K562 (cell line): Measurements from ENCODE around the gene PDIA5. TPM values are rescaled to one million over a fixed set of nuclear protein-coding genes. Genes with fewer than 3 reads are reported as not detected.
A peak's percentile ranks its signal among the peaks of the same experiment; 100 is the strongest.

Experiments used
- ATAC-seq: fragments of 200-7000 bp; cut with Tn5 transposase; 3 replicates; pipeline ENCODE4 v1.9.1; 2020; ENCODE audit warnings: moderate library complexity
- BruUV-seq: library from RNA; stranded (reverse); fragments of 400-500 nt; replicated peaks from 2 replicates; lab custom pipeline; 2021; lab: Mats Ljungman, UMichigan
- CTCF ChIA-PET: fragments of 300-600 bp; formaldehyde crosslinking; extraction: SDS; loops from one replicate; lab custom pipeline; 2021; ENCODE audit warnings: low intra/inter-chr PET ratio; lab: Yijun Ruan, JAX
- POLR2A ChIA-PET: fragments of 300-600, 350-650 bp; sonication (Branson Sonifier 250); formaldehyde crosslinking; extraction: SDS; loops from one replicate; lab custom pipeline; 2021; ENCODE audit warnings: antibody characterized with exemption, inconsistent platforms; lab: Yijun Ruan, JAX
- DNase-seq, 4 experiments: peaks; one replicate each; pipeline versions ENCODE4 v3.0.0 to v3.0.0-alpha.2; 2011 to 2018; ENCODE audit warnings: low spot score in 3 of 4, mixed read lengths in 3 of 4; ENCODE audit errors: extremely low read depth in 1 of 4
- FAIRE-seq: peaks from 2 replicates; lab custom pipeline; 2011; peaks lifted over from hg19 to GRCh38; lab: Jason Lieb, UNC
- H2AFZ ChIP-seq: 2 replicates; pipeline ENCODE4 v1.6.0; 2011; ENCODE audit warnings: low read depth, low read length, control low read depth, inconsistent platforms
- H3K27ac ChIP-seq: fragments of 200-600 bp; 3 replicates; pipeline ENCODE4 v1.8.0; 2011; ENCODE audit warnings: low read depth, mild to moderate bottlenecking, control low read depth, inconsistent platforms, low read length, moderate library complexity, mixed read lengths; ENCODE audit errors: extremely low read depth
- H3K27me3 ChIP-seq, 2 experiments: fragments of 300-600 bp in 1 of 2; 2 replicates in 1 of 2; 3 replicates in 1 of 2; pipeline versions ENCODE4 v1.6.0 to v1.8.0; 2011; ENCODE audit warnings: inconsistent platforms in 2 of 2, low read length in 2 of 2, mild to moderate bottlenecking in 1 of 2, mixed read lengths in 1 of 2, moderate library complexity in 1 of 2; ENCODE audit not compliant: control insufficient read depth in 2 of 2, insufficient read depth in 2 of 2
- H3K36me3 ChIP-seq: fragments of 300-600 bp; 3 replicates; pipeline ENCODE4 v1.8.0; 2011; ENCODE audit warnings: mild to moderate bottlenecking, low read length, inconsistent platforms; ENCODE audit not compliant: control insufficient read depth, insufficient read depth
- H3K4me1 ChIP-seq, 2 experiments: fragments of 200-600 bp in 1 of 2; replicated peaks in 1 of 2; 2 replicates in 1 of 2; 3 replicates in 1 of 2; pipeline versions ENCODE4 v1.5.1 to v1.8.0; 2011; ENCODE audit warnings: inconsistent platforms in 2 of 2, low read length in 2 of 2, mild to moderate bottlenecking in 1 of 2, mixed read lengths in 1 of 2, moderate library complexity in 1 of 2; ENCODE audit not compliant: control insufficient read depth in 2 of 2, insufficient read depth in 2 of 2
- H3K4me2 ChIP-seq: 2 replicates; pipeline ENCODE4 v1.6.1; 2011; ENCODE audit warnings: low read length, control low read depth, inconsistent platforms, mixed read lengths; ENCODE audit not compliant: insufficient read depth
- H3K4me3 ChIP-seq: fragments of 200-600 bp; sonication (generic), shearing (Covaris generic); 2 replicates; pipeline ENCODE4 v1.5.1; 2016; ENCODE audit warnings: control low read depth, inconsistent platforms
- H3K79me2 ChIP-seq: fragments of 200-600 bp; 3 replicates; pipeline ENCODE4 v1.8.0; 2011; ENCODE audit warnings: low read length, inconsistent platforms; ENCODE audit not compliant: control insufficient read depth, insufficient read depth
- H3K9ac ChIP-seq, 2 experiments: 2 replicates each; pipeline versions ENCODE4 v1.6.0 to v1.6.1; 2011; ENCODE audit warnings: low read depth in 2 of 2, low read length in 2 of 2, control low read depth in 1 of 2, inconsistent platforms in 1 of 2, mild to moderate bottlenecking in 1 of 2, mixed read lengths in 1 of 2; ENCODE audit not compliant: insufficient read depth in 1 of 2
- H3K9me1 ChIP-seq: one replicate; pipeline ENCODE4 v1.6.0; 2011; ENCODE audit warnings: inconsistent platforms, mild to moderate bottlenecking, low read length, moderate library complexity; ENCODE audit not compliant: control insufficient read depth, insufficient read depth
- H3K9me3 ChIP-seq: replicated peaks from 2 replicates; pipeline ENCODE4 v1.5.1; 2011; ENCODE audit warnings: low read depth, low read length, inconsistent platforms; ENCODE audit not compliant: control insufficient read depth, insufficient read depth
- H4K20me1 ChIP-seq: replicated peaks from 2 replicates; pipeline ENCODE4 v1.6.1; 2011; ENCODE audit warnings: low read length, inconsistent platforms, mixed read lengths; ENCODE audit not compliant: control insufficient read depth, insufficient read depth
- ARID1B ChIP-seq: fragments of 450-650 bp; IDR thresholded peaks from 2 replicates; pipeline ENCODE4 v1.6.1; 2016; ENCODE audit warnings: antibody characterized with exemption, mild to moderate bottlenecking, inconsistent platforms
- CEBPB ChIP-seq: fragments of 450-650 bp; IDR thresholded peaks from 2 replicates; pipeline ENCODE4 v1.6.1; 2016; ENCODE audit warnings: missing genetic modification characterization, missing compliant biosample characterization
- CEBPG ChIP-seq, 3 experiments: fragments of 200-800 bp in 1 of 3; sonication (Bioruptor generic) in 1 of 3; sonication (generic) in 1 of 3; formaldehyde crosslinking in 1 of 3; IDR thresholded peaks in 2 of 3; conservative IDR thresholded peaks in 1 of 3; 2 replicates each; pipeline versions ENCODE4 v1.6.1 to v1.8.0; 2016 to 2022; ENCODE audit warnings: missing compliant biosample characterization in 2 of 3, missing genetic modification characterization in 2 of 3, mild to moderate bottlenecking in 1 of 3, missing genetic modification reagents in 1 of 3
- CTCF ChIP-seq, 3 experiments: IDR thresholded peaks in 2 of 3; conservative IDR thresholded peaks in 1 of 3; 2 replicates each; pipeline ENCODE4 v1.5.1; 2011 to 2012; ENCODE audit warnings: low read length in 3 of 3, mild to moderate bottlenecking in 3 of 3, control low read depth in 2 of 3, improper control_type of control experiment in 1 of 3, inconsistent platforms in 1 of 3, low read depth in 1 of 3, mixed read lengths in 1 of 3, moderate library complexity in 1 of 3; ENCODE audit not compliant: insufficient read depth in 2 of 3
- GTF2E2 ChIP-seq: fragments of 200-800 bp; sonication (Bioruptor generic); IDR thresholded peaks from 2 replicates; pipeline ENCODE4 v1.6.1; 2016; ENCODE audit warnings: missing genetic modification characterization, missing compliant biosample characterization
- RAD21 ChIP-seq, 2 experiments: fragments of 250-450 bp in 1 of 2; fragments of 450-650 bp in 1 of 2; sonication (Bioruptor Pico) in 1 of 2; formaldehyde crosslinking in 1 of 2; IDR thresholded peaks in 1 of 2; conservative IDR thresholded peaks in 1 of 2; 2 replicates each; pipeline versions ENCODE4 v1.4.0 to v1.8.0; 2020 to 2022; ENCODE audit warnings: mild to moderate bottlenecking in 2 of 2, moderate library complexity in 1 of 2
- RAD51 ChIP-seq: fragments of 450-650 bp; IDR thresholded peaks from 2 replicates; pipeline ENCODE4 v1.7.1; 2016; ENCODE audit warnings: low read depth, mild to moderate bottlenecking, borderline replicate concordance
- TFE3 ChIP-seq: fragments of 450-650 bp; formaldehyde crosslinking; IDR thresholded peaks from 2 replicates; pipeline ENCODE4 v1.4.0; 2020; ENCODE audit warnings: mild to moderate bottlenecking, mixed read lengths
- TOE1 ChIP-seq, 2 experiments: fragments of 450-650 bp in 1 of 2; sonication (generic) in 1 of 2; formaldehyde crosslinking in 1 of 2; IDR thresholded peaks; 2 replicates each; pipeline versions ENCODE4 v1.7.1 to v1.8.0; 2016 to 2022; ENCODE audit warnings: borderline replicate concordance in 2 of 2, mild to moderate bottlenecking in 2 of 2, antibody characterized with exemption in 1 of 2, inconsistent platforms in 1 of 2, low read depth in 1 of 2, missing genetic modification reagents in 1 of 2, moderate library complexity in 1 of 2
- ZNF282 ChIP-seq: sonication (generic); formaldehyde crosslinking; IDR thresholded peaks from 2 replicates; pipeline ENCODE4 v1.8.1; 2023; ENCODE audit warnings: missing genetic modification reagents
- ZNF57 ChIP-seq: fragments of 450-650 bp; formaldehyde crosslinking; IDR thresholded peaks from 2 replicates; pipeline ENCODE4 v1.4.0; 2020; ENCODE audit warnings: mild to moderate bottlenecking, moderate library complexity
- WGBS: fragments of 100-300 bp; shearing (Covaris generic); methylation state at CpG from one replicate; pipeline ENCODE4 v1.1.6; 2016; ENCODE audit warnings: low coverage, mixed read lengths; ENCODE audit not compliant: insufficient coverage; ENCODE audit errors: missing lambda C conversion rate; 5-methylcytosine and 5-hydroxymethylcytosine counted together
- in situ Hi-C: fragments of 300-500 bp; cut with MboI; formaldehyde crosslinking; loops from 4 replicates; pipeline ENCODE4 v1.15.0; 2018; ENCODE audit warnings: inconsistent platforms, mixed read lengths
- intact Hi-C: fragments of 100-400 bp; cut with micrococcal nuclease; formaldehyde crosslinking; loops from 2 replicates; pipeline ENCODE4 v1.14.2; 2022
- polyA plus RNA-seq, 8 experiments: library from polyadenylated mRNA; depleted of rRNA in 4 of 8; stranded (reverse) in 5 of 8; unstranded in 3 of 8; fragments of >200 nt; fragmentation: Nextera tagmentation in 2 of 8; fragmentation: Illumina TruSeq in 1 of 8; extraction: Ambion mirVana in 2 of 8; extraction: Trizol in 1 of 8; gene quantifications; 2 replicates each; pipeline versions ENCODE4 v1.2.1 to v1.2.3, GENCODE V29; 2011 to 2014; ENCODE audit warnings: inconsistent platforms in 1 of 8, missing spikeins in 1 of 8
- total RNA-seq, 7 experiments: library from RNA; depleted of rRNA in 6 of 7; stranded (reverse); fragments of >200 nt in 6 of 7; fragmentation: Illumina TruSeq in 2 of 7; extraction: Trizol in 2 of 7; gene quantifications; 2 replicates each; pipeline versions ENCODE4 v1.2.1 to v1.2.3, GENCODE V29; 2011 to 2021; ENCODE audit warnings: low replicate concordance in 1 of 7

The PDIA5 gene
- total and polyA plus RNA-seq, 9 of the 15 experiments (the other 6 are each of a cell fraction or from before 2014, with no cell fraction given): 3.4 to 31.8 (median 19.6) TPM

- Histone ChIP-seq H3K27ac (no peak overlapping the region), H4K20me1 (no peaks in the 10 kb centered on the region), H2AFZ (no peak overlapping the region), H3K4me1 (no peaks in the 10 kb centered on the region), H3K9me1 (no peaks in the 10 kb centered on the region), H3K4me2 (no peak overlapping the region), H3K27me3 (peaks cover 1 to 26% of the 10 kb centered on the region in 2 experiments; a peak in 4 of 5 replicates), H3K79me2 (no peaks in the 10 kb centered on the region), H3K9me3 (no peaks in the 10 kb centered on the region), H3K9ac (no peak overlapping the region), H3K36me3 (no peaks in the 10 kb centered on the region), H3K4me3 (no peak overlapping the region)
- no TSS peak for BruUV-seq
- 4% methylated on average over 8 of the region's 8 CpGs for WGBS
- intact Hi-C loops: loop anchor here (10.0 kb wide), 1 partner anchor 228 kb away; no protein-coding TSS in a partner anchor
- in situ Hi-C loops: no loop called here
- ChIA-PET CTCF (interaction anchor here (1.7 kb wide), 1 partner anchor 222 kb away, joined by 6 read pairs; no protein-coding TSS in a partner anchor), POLR2A (interaction anchor here (0.5 kb wide), 1 partner anchor 77 kb away, joined by 4 read pairs; no protein-coding TSS in a partner anchor)
- FAIRE-seq (no peak), ATAC-seq (no peak), DNase-seq (no peak)
- TF ChIP-seq GTF2E2 (tag) (no peak), RAD21 (CRISPR knock-in tag; conservative IDR thresholded peaks at IDR 0.05 in 1 of 2, IDR thresholded peaks at IDR 0.05 in 1 of 2) (peak in 1 of 2 experiments; percentile 46; a peak in 2 of 4 replicates), ARID1B (no peak), RAD51 (peak; percentile 40; the same call in 1 of the 2 replicates), CEBPB (tag) (peak; percentile 70), CTCF (IDR thresholded peaks at IDR 0.05 in 2 of 3, conservative IDR thresholded peaks at IDR 0.05 in 1 of 3; ENCODE audit: insufficient read depth in 2 of 3, low read depth in 1 of 3, low read length in 3 of 3) (peak in 2 of 3 experiments; percentile 23 to 42; a peak in 1 of 6 replicates), CEBPG (CRISPR knock-in tag; IDR thresholded peaks at IDR 0.05) (no peak), CEBPG (tag; conservative IDR thresholded peaks at IDR 0.05 in 1 of 2, IDR thresholded peaks at IDR 0.05 in 1 of 2) (peak in 1 of 2 experiments; percentile 7; a peak in 1 of 4 replicates), TOE1 (IDR thresholded peaks at IDR 0.05; ENCODE audit: borderline replicate concordance) (0 out of 2 replicates have a peak, but pooled peaks have one; percentile 36), TOE1 (CRISPR knock-in tag; IDR thresholded peaks at IDR 0.05; ENCODE audit: borderline replicate concordance, low read depth) (no peak), TFE3 (CRISPR knock-in tag) (peak; percentile 56), ZNF282 (CRISPR knock-in tag) (no peak), ZNF57 (CRISPR knock-in tag) (no peak)
Observed at GRCh38 chr3:123036352-123037014, 30.3 kb upstream of the PDIA5 start.
